ENCODE measurements around the gene IL6R.

DNA sequence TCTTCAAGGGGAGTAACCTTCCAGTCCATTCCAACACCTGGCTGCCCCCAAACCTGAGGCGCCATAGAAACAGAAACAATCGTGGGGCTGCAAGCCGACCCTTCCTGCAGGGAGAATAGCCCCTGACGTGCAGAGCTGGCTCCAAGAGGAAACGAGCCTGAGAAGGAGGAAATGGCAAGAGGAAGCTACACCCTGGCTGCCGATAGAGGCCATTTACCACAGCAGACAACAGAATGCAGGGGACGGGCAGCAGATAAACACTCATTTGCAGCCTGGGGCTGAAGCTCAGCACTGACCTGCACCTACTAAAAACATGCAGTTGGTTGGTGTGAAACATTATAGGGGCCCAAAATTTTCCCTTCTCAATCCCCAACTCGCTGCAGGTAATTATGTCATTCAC is 88.1 kb downstream of the IL6R start:
- TF ChIP-seq, protein P1, sequence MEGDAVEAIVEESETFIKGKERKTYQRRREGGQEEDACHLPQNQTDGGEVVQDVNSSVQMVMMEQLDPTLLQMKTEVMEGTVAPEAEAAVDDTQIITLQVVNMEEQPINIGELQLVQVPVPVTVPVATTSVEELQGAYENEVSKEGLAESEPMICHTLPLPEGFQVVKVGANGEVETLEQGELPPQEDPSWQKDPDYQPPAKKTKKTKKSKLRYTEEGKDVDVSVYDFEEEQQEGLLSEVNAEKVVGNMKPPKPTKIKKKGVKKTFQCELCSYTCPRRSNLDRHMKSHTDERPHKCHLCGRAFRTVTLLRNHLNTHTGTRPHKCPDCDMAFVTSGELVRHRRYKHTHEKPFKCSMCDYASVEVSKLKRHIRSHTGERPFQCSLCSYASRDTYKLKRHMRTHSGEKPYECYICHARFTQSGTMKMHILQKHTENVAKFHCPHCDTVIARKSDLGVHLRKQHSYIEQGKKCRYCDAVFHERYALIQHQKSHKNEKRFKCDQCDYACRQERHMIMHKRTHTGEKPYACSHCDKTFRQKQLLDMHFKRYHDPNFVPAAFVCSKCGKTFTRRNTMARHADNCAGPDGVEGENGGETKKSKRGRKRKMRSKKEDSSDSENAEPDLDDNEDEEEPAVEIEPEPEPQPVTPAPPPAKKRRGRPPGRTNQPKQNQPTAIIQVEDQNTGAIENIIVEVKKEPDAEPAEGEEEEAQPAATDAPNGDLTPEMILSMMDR (IDR thresholded peaks at IDR 0.05; ENCODE audit: low read depth, low read length), result no peak
- TF ChIP-seq MYC (IDR thresholded peaks at IDR 0.05; ENCODE audit: low read depth, low read length), result no peak
- TF ChIP-seq POLR2A (IDR thresholded peaks at IDR 0.05; ENCODE audit: extremely low read depth, insufficient read length), result no peak
- TF ChIP-seq, protein P2, sequence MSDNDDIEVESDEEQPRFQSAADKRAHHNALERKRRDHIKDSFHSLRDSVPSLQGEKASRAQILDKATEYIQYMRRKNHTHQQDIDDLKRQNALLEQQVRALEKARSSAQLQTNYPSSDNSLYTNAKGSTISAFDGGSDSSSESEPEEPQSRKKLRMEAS (IDR thresholded peaks at IDR 0.05; ENCODE audit: low read depth, low read length), result no peak

Measured in NB4 (cell line).